HCT116 (cell line): ENCODE results near the gene COL5A1.

ENCODE experiments used
- EGR1 ChIP-seq: IDR thresholded peaks from 2 replicates; pipeline ENCODE4 v1.6.1; 2012; ENCODE audit warnings: low read depth
- EZH2 ChIP-seq: fragments of 200-600 bp; sonication (generic); IDR thresholded peaks from 2 replicates; pipeline ENCODE4 v1.6.1; 2017; ENCODE audit warnings: antibody characterized with exemption, mixed run types
- JUND ChIP-seq: IDR thresholded peaks from 2 replicates; pipeline ENCODE4 v1.6.1; 2012
- POLR2A ChIP-seq: IDR thresholded peaks from 2 replicates; pipeline ENCODE4 v1.7.0; 2011; ENCODE audit warnings: borderline replicate concordance; ENCODE audit not compliant: insufficient read depth, insufficient read length; ENCODE audit errors: extremely low read depth
- POLR2AphosphoS5 ChIP-seq: IDR thresholded peaks from 2 replicates; pipeline ENCODE4 v1.6.1; 2011; ENCODE audit warnings: mild to moderate bottlenecking, low read depth, low read length, moderate library complexity
- RAD21 ChIP-seq: IDR thresholded peaks from 2 replicates; pipeline ENCODE4 v1.6.1; 2012; ENCODE audit warnings: low read depth, mild to moderate bottlenecking
- SIN3A ChIP-seq: IDR thresholded peaks from 2 replicates; pipeline ENCODE4 v1.6.1; 2012; ENCODE audit warnings: low read depth
- SP1 ChIP-seq: IDR thresholded peaks from 2 replicates; pipeline ENCODE4 v1.6.1; 2012; ENCODE audit warnings: low read depth
- TF ChIP-seq, protein P1 (sequence below), 3 experiments: fragments of 200-600 bp in 1 of 3; sonication (generic) in 1 of 3; IDR thresholded peaks in 2 of 3; conservative IDR thresholded peaks in 1 of 3; 2 replicates each; pipeline ENCODE4 v1.5.1; 2012 to 2017; ENCODE audit warnings: low read depth in 2 of 3, low read length in 2 of 3, antibody characterized with exemption in 1 of 3, borderline replicate concordance in 1 of 3, control low read depth in 1 of 3, mild to moderate bottlenecking in 1 of 3, mixed read lengths in 1 of 3, mixed run types in 1 of 3, moderate library complexity in 1 of 3; ENCODE audit not compliant: insufficient read depth in 1 of 3
- TF ChIP-seq, protein P2 (sequence below): IDR thresholded peaks from 2 replicates; pipeline ENCODE4 v1.6.1; 2012

DNA sequence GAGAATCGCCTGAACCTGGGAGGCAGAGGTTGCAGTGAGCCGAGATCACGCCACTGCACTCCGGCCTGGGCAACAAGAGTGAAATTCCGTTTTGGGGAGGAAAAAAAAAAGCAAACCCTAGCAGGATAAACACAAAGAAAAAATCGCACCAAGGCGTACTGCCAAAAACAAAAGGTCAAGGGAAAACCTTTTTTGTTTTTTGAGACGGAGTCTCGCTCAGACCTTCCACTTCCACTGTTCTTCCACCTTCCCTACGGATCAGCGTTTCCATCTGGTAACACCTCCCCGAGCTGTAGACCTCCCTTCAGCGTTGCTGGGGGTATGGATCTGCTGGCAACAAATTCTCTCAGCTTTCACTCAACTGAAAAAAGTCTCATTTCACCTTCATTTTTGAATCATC, 218.9 kb downstream of the COL5A1 start:
- TF ChIP-seq RAD21 (no peak), SIN3A (no peak), POLR2A (no peak), EZH2 (no peak), JUND (no peak), POLR2AphosphoS5 (no peak), EGR1 (no peak), SP1 (no peak)
- TF ChIP-seq, protein P1, sequence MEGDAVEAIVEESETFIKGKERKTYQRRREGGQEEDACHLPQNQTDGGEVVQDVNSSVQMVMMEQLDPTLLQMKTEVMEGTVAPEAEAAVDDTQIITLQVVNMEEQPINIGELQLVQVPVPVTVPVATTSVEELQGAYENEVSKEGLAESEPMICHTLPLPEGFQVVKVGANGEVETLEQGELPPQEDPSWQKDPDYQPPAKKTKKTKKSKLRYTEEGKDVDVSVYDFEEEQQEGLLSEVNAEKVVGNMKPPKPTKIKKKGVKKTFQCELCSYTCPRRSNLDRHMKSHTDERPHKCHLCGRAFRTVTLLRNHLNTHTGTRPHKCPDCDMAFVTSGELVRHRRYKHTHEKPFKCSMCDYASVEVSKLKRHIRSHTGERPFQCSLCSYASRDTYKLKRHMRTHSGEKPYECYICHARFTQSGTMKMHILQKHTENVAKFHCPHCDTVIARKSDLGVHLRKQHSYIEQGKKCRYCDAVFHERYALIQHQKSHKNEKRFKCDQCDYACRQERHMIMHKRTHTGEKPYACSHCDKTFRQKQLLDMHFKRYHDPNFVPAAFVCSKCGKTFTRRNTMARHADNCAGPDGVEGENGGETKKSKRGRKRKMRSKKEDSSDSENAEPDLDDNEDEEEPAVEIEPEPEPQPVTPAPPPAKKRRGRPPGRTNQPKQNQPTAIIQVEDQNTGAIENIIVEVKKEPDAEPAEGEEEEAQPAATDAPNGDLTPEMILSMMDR (IDR thresholded peaks at IDR 0.05 in 2 of 3, conservative IDR thresholded peaks at IDR 0.05 in 1 of 3; ENCODE audit: borderline replicate concordance in 1 of 3, insufficient read depth in 1 of 3, low read depth in 2 of 3, low read length in 2 of 3) = no peak
- TF ChIP-seq, protein P2, sequence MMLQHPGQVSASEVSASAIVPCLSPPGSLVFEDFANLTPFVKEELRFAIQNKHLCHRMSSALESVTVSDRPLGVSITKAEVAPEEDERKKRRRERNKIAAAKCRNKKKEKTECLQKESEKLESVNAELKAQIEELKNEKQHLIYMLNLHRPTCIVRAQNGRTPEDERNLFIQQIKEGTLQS = no peak
